Activated effector memory CD4-positive, alpha-beta T cell treated with anti-CD3 and anti-CD28 coated beads, Interleukin-2, amount 50 U/mL, for 16 hours (primary cell): ENCODE measurements around the gene TAC3.
A peak's percentile ranks its signal among the peaks of the same experiment; 100 is the strongest.
"Not testable (repeated sequence)": the region's sequence is repeated elsewhere in the genome, so short reads cannot be mapped to it uniquely, and the experiment has no call there.

Source experiments
- DNase-seq: peaks from one replicate; pipeline ENCODE4 v3.0.0-alpha.2; 2020

TAC3 gene

DNA sequence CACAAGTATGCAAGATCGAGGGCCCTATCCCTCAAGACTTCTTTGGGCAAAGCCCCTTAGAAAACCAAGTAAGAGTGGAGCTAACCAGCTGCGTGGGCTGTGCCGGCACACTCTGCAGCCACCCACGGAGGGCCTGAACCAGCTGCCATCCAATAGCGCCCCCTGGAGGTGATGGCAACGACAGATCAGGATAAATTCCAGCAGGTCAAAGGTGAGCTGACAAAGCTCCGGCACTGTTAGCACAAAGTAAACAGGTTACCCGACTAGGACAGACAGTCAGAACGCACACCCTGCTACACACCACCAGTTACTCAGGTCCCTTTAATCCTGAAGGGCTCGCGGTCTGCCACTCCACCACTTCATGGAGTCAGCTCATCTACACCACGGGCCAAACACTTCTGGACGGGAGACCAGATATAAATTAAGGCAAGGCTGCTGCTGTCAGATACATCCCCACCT, 14.9 kb downstream of the TAC3 start:
- peak; percentile 91 for DNase-seq

DNA sequence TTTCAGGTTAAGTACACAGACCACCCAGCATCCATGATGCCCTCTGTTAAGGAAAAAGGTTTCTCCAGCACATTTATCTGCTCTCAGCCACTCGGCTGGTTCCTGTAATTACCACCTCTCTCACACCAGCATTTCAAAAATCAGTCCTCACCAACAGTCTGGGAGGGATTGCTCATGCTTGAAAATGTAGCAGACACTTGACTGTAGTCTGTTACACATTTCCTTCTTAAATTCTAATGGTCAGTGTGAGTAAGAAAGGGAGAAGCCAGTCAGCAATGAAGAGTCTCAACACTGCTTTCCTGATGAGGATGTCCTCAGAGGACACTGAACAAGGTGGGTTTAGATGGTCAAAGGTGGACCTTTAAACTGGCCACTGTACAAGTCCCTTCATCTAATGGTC, 15.9 kb downstream of the TAC3 start:
- no peak for DNase-seq

DNA sequence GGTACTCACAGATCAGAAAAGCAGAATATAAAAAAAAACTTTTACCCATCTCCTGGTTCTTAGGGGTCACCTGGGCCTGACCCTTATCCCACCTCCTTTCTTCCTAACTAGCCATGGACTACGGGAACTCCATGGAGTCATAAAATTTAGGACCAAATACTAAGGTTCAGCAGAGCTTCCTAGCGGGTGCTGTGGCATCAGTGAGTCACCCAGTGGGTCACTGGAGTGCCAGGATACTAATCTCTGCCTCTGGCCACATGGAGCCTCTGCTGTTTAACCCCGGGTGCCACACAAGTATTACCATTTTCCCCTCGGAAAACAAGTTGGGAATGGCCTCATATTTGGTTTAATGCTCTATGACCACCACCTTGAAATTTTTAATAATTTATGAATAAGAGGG, 16.9 kb downstream of the TAC3 start:
- DNase-seq: no peak

DNA sequence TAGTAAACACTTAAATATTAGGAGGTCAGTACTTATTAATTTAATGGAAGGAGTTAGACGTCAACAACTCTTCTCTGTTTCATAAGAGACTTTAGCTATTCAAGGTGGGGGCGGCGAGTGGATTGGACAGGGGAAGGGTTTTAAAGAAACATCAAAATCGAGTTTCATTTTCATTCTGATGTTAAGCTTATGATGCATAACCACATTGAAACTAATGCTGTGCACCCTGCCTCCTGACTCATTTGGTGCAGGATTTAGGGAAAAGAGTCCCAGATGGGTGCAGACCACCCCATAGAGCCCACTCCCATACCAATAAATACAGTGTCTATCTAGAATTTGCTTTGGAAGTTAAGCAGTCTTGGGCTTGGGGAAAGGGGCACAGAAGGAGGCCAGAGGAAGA, 17.3 kb downstream of the TAC3 start:
- DNase-seq: peak; percentile 75

DNA sequence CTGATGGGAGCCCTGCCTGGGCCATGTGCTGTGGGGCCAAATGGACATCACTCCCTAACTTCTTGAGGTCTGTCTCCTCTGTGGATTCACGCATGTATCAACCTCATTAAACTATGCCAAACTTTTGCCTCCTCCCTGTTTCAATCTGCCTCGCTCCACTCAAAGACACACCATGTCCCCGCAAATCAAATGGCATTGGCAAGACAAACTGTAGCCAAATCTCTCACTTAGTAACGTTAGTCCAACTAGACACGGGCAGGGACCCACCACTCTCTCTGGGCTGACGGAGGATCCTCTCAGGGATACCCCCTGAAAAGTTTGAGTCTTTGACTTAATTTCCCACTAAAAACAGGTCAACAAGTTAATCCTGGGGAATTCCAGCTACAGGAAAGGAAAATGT, 18.0 kb downstream of the TAC3 start:
- no peak for DNase-seq

DNA sequence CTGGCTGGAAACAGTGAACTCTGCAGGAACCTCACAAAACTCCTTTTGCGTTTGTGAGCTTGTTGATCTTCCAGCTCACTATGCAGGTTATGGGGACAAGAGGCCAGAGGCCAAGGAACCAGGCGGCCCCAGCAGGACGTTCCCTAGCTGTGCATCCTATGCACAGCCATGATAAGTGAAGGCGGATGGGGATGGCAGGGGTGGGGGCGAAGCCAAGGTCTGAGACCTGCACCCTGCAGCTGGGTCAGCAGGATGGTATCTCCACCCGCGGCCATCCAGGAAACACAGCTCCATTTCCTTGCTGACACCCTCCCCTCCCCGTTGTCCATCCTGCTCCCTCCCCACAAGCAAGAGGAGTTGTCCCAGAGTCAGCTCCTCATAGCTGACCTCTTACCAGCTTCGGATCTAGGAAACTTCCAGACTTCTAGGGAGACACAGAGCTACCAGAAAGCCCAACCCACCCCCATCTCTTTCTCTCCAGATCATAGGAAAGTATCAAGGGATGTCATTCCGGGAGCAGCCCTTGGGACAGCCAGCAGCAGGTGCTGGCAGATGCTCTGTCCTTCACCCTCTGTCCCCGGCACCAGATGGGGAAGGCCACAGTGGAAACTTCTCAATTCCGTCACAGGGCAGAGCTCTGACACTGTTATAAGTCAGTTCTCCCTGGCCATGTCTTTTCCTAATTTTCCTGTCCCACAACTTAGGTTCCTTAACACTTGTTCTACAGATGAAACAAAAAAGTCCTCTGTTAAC, 19.4 kb downstream of the TAC3 start:
- no peak for DNase-seq

DNA sequence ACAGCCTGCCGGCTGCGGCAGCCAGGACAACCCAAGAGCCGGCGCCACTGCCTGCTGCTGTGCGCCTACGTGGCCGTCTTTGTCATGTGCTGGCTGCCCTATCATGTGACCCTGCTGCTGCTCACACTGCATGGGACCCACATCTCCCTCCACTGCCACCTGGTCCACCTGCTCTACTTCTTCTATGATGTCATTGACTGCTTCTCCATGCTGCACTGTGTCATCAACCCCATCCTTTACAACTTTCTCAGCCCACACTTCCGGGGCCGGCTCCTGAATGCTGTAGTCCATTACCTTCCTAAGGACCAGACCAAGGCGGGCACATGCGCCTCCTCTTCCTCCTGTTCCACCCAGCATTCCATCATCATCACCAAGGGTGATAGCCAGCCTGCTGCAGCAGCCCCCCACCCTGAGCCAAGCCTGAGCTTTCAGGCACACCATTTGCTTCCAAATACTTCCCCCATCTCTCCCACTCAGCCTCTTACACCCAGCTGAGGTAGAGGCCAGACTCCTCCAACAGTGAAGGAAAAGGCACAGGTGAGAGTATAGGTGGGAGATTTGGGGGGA, 20.3 kb downstream of the TAC3 start:
- no peak for DNase-seq

DNA sequence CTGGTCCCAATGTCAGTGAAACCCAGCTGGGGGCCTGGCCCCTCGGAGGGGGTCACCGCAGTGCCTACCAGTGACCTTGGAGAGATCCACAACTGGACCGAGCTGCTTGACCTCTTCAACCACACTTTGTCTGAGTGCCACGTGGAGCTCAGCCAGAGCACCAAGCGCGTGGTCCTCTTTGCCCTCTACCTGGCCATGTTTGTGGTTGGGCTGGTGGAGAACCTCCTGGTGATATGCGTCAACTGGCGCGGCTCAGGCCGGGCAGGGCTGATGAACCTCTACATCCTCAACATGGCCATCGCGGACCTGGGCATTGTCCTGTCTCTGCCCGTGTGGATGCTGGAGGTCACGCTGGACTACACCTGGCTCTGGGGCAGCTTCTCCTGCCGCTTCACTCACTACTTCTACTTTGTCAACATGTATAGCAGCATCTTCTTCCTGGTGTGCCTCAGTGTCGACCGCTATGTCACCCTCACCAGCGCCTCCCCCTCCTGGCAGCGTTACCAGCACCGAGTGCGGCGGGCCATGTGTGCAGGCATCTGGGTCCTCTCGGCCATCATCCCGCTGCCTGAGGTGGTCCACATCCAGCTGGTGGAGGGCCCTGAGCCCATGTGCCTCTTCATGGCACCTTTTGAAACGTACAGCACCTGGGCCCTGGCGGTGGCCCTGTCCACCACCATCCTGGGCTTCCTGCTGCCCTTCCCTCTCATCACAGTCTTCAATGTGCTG, 21.0 kb downstream of the TAC3 start:
- no peak for DNase-seq

DNA sequence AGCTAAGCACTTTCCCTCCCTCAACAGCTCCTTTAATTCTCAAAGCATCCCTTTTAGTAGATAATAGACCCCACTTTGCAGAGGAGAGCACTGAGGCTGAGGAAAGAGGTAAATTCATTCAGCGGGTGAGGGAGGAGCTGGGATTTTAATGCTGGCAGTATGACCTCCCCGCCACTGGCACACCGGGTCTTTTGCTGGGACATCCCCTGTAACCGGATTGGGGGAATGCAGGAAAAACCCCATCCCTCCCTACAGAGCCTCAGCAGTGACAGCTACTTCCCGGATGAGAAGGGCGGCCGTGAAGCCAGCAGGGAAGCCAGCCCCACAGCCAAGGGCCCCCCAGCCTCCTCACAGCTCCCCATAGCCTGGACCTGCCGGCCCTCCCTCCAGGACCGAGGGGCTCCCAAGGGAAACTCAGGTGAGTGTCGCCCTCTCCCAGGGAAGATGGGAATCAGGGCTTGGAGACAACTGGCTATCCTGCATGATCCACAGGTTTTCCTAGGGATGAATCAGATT, 22.0 kb downstream of the TAC3 start:
- no peak for DNase-seq

DNA sequence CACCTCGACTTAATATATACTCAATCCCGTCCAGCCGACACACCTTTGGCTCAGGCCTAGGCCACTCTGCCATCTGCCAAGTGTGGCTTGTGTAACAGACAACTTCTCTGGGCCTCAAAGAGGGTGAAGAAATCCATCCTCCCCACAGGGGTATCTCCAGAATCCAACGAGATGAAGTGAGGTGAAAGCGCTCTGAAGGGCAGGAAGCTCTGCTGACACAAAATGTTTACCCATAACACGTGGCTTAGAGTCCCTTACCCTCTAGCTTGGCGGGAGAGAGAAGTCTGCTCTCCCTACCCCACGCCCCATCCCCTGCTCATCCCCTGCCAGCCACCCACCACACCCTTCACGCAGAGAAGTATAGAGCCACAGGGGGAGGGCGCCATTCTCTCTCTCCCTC, 23.0 kb downstream of the TAC3 start:
- DNase-seq: no peak

DNA sequence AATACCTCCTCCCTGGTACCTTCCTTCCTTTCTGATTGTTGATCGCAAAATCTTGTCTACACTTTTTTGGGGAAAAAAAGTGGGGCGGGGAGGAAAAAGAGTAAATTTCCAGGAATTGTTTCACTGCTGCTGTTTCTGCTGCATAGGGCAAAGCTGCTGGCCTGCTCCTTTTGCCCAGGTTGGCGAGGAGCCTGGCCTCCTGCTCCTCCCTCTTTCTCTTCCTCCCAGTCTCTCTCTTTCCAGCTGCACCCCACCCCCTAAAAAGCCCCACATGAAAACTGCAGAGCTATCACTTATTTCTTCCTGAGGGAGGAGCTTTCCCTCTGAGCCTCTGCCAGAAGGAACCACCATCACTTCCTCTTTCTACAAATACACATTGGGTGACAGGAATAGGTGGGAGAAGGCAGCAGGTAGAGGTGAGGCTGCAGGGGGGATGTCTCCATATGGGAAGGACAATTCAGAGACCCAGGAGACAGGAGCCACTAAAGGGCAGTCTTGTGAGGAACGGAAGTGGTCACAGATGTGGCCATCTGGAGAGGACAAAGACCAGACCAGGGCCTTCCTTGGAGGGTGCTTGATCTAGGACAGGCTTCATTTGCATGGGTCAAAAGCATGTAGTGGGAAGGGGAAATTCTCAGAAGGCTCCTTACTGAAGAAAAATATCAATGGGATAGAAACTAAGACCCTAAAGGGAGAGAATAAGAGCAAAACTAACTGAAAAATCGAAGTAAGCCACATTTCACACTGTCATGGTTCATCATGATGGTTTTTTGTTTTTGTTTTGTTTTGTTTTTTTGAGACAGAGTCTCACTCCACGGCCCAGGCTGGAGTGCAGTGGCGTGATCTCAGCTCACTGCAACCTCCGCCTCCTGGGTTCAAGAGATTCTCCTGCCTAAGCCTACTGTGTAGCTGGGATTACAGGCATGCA, 24.7 kb downstream of the TAC3 start:
- DNase-seq: no peak

DNA sequence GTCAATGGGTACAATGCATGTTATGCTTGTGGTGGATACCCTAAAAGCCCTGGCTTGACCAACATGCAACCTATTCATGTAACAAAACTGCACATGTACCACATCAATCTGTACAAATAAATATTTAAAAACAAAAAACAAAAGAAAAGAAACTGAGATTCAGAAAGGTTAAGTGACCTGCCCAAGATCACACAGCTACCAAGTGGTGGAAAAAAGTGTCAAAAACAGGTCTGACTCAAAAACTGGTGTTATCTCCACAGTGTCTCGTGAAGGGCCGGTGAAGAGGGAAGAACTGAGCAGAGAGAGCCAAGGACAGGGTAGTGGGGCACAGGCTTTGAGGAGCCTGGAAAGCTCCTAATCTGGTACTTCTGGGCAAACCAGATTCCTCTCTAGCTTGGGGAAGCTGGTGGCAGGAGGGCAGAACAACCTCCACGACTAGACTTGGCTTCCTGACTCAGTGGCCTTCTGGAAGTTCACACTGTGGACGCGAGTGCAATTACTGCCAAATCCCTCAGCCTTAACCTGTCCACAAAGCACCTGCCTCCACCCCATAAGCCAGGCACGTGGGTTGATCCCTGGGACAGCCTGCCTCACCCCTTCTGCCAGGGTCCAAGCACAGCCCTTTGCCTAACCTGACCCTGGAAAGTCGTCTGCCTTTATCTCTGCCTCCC, 25.5 kb downstream of the TAC3 start:
- DNase-seq: no peak

DNA sequence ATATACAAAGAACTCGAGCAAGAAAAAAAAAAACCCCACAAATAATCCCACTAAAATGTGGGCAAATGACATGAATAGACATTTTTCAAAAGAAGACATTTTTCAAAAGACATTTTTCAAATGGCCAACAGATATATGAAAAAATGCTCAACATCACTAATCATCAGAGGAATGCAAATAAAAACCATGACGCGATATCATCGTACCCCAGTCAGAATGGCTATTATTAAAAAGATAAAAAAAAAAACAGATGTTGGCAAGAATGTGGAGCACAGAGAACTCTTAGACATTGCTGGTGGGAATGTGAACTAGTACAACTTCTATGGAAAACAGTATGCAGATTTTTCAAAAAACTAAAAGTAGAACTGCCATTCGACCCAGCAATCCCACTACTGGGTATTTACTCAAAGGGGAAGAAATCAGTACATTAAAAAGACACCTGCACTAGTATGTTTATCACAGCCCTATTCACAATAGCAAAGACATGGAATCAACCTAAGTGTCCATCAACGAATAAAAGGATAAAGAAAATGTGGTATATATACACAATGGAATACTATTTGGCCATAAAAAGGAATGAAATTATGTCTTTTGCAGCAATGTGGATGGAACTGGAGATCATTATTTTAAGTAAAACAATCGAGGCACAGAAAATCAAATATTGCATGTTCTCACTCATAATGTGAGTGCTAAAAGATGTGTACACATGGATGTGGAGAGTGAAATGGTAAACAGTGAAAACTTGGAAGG, 26.3 kb downstream of the TAC3 start:
- DNase-seq: no peak

DNA sequence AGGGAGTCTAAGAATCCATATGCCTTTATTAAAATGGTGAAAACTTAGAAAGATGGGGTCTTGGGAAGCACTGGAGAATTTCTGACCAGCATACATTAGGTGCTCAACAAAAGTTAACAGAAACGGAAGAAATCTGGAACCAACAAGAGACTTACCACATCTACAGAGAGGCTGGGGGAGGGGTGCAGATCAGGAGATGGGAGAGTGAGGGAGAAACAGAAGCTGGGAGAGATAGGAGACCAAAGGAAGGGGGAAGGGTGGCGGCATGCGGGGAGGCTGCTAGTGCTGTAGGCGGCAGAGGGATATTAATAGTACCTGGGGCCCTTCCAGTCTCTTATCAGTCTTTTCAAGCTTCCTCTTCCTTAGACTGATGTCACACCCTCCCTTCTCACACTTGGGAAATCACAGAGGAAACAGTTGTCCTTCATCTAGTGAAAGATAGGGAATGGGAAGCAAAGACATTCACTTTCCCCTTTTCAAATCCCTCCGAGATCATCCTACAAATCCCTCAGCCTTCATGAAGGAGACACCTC, 28.1 kb downstream of the TAC3 start:
- no peak for DNase-seq

DNA sequence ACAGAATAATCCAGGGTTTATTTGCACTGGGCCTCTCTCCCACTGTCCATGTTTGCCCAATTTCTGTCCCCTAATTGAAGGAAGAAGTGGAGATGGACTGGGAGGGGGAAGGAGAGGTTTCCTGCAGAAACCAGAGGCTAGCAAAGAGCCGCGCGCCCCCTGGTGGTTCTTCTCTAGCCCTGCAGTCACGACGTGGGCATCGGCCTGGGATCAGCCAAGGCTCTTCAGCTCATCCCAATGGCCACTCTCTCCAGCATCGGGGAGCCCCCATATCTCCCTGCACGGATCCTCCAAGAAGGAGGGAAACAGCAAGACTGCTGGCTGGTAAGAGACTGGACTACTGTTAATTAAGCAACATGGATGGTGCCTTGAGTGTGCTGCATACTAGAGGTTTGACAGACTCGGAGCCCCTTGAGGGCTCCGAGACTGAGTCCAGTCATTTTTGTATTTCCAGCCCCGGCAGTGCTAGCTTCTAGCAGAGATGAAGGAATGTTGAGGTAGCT, 28.7 kb downstream of the TAC3 start:
- DNase-seq: peak; percentile 90

DNA sequence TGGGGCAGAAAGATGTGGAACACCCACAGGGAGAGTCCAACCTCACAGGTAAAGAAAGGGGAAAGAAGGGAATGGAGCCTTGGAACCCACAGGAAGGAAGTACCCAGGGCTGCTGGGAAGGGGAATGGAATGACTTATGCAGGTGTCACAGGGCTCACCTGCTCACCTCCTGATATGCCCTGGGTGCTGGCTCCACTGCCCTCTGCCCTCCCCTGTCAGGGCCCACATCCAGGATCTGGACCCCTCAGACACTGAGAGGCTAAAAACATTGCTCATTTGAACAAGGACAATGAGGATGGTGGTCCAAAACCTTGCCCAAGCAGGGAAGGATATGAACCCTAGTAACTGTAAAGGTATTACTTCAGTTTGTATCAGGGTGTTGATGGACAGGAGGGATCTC, 29.3 kb downstream of the TAC3 start:
- DNase-seq: no peak

DNA sequence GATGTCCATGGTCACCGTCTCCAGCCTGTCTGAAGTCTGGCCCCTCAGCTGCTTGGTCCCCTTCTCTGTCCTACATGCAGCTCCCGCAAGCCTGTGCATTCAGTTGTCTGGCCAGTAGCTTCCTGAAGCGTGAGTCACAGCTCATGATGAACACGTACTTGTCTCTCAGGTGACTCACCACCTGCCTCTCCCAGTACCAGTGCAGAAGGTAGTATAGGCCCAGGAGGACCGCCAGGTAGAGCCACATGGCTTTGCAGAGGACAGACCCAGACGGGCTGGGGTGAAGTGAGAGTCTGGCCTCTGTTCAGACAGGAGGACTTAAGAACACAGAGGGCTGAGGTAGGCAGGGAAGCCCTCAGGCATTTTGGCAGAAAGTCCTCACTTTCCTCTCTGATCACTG, 30.6 kb downstream of the TAC3 start:
- DNase-seq: not testable (repeated sequence)

DNA sequence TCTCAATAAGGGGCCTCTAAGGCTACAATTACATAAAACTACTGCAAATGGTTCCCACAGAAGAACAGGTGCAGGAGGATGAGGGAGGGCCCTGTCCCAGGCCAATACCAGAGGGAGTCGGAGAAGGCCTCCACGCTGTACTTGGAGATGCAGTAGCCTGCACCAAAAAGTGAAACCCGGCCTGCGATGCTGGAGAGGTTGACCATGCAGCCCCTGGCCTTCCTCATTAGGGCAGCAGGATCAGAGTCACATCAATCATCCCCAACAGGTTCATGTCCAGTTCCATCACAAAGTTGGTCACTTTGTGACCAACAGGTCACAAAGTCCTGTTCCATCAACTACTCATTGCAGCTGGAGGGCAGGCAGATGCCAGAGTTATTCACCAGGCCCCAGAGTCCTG, 32.9 kb downstream of the TAC3 start:
- no peak for DNase-seq

DNA sequence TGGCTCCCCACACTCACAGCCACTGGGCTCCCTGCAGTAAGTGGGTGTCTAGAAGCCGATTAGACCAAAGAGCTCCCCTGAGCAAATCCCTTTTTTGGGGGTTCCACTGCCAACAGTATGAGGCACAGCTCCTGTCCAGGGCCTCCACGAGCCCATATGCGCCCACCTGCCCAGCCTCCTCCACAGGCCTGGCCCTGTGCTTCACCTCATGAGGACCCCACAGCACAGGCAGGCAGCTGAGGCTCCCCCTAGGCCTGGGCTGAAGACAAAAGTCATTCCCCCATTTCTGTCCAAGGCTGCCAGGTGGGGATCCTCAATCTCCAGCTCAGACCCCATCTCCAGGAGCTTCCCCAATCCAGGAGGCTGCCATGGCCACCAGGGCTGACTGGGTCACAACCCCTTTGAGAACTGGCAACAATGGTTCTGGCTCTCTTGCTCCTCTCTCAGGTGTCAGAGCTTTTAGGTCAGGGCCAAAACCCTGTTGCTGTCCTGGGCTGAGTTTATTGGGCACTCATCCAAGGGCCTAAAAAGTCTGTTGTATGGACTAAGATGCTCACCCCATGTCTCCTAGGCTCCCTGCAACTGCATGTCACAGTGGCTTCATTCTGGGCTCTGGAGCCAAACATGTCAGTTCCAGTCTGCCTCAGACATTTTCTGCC, 33.6 kb downstream of the TAC3 start:
- DNase-seq: not testable (repeated sequence)

DNA sequence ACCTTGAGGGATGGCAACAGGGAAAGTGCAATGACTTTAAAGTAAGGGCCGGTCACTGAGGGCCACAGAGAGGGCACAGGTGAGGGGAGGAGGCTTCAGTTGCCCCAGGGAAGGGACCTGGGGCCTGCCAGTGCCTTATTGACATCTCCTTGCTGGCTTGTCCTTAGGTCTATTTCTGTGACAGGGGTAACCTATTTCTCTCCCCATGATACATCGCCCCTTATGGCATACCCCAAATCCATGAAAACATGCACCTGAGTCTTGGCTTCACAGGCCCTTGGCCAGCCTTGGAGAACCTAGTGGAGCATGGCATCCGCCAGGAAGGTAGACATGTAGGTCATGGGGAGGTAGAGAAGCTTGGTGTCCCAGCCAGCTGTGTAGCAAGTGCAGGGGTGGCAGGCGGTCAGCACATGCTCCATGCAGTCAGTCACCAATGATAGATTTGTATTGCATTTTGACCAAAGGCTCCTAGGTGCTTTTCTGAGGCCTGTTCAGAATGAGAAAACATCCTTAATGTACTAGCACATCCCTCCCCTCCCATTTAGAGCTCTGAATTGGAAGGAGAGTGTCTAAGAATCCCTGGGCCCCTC, 35.3 kb downstream of the TAC3 start:
- no peak for DNase-seq
